Fibroblast of skin of abdomen (primary cell): ENCODE measurements around the gene KDM6B.

Source experiments
- DNase-seq: peaks from one replicate; pipeline ENCODE4 v3.0.0-alpha.2; 2013

The KDM6B gene

DNA sequence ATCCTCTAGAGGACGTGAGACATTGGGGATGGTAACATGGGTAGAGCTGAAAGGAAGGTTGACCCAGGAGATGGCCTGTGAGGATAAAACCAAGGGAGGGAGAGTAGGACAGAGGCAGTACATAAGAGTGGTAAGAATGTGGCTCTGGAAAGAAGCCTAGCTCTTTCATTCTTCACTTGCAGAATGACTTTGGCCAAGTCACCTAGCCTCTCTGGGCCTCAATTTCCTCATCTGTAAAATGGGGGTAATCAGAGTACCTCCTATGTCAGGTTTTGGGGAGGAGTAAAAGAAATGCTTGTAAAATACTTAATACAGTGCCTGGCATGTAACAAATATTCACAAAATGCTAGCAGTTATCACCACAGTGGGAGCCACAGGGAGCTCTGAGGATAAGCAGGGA is 6.9 kb downstream of the KDM6B start:
- no peak for DNase-seq

DNA sequence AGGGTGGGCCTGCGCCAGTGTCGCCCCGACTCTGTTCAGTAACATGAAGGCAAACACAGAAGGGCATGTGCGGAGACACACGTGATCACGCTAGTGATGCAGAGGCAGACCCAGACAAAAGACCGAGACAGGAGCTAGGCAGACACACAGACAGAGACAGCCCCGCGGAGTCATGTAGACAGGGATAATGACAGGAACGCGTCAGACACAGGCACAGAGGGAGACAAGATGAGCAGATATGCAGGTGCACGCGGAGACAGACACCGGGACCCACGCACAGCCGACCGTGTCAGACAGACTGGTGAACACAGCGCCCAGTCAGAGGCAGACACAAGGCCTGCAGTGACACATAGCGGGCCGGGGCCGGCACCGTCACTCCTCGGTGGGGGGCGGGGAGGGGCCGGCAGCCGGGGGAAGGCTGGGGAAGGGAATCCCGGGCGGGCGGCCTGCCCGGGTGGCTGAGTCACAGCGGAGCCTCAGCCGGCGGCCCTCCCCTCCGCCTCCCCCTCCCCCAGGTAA is 7.4 kb downstream of the KDM6B start:
- peak; percentile 94 for DNase-seq

DNA sequence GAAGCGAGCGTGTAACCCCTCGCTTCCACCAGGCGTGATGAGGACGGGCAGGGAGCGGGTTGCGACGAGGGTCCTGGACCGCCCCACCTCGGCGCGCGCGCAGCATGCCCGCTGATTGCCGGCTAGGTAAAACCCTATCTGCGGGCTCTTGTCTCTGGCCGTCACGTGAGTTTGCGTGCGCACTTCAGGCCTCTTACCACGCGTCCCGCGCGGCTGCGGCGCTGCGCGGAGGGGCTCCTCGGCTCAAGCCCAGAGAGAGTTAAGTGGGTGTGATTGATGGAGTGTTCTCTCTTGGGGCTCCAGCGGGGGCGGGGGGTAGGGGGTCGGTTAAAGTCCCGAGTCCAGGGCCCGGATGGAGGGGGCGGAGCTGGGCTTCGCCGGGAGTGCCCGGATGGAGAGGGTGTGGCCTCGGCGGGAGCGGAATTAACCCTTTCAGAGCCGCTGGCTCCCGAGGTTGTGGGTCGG is 7.9 kb downstream of the KDM6B start:
- peak; percentile 90 for DNase-seq

DNA sequence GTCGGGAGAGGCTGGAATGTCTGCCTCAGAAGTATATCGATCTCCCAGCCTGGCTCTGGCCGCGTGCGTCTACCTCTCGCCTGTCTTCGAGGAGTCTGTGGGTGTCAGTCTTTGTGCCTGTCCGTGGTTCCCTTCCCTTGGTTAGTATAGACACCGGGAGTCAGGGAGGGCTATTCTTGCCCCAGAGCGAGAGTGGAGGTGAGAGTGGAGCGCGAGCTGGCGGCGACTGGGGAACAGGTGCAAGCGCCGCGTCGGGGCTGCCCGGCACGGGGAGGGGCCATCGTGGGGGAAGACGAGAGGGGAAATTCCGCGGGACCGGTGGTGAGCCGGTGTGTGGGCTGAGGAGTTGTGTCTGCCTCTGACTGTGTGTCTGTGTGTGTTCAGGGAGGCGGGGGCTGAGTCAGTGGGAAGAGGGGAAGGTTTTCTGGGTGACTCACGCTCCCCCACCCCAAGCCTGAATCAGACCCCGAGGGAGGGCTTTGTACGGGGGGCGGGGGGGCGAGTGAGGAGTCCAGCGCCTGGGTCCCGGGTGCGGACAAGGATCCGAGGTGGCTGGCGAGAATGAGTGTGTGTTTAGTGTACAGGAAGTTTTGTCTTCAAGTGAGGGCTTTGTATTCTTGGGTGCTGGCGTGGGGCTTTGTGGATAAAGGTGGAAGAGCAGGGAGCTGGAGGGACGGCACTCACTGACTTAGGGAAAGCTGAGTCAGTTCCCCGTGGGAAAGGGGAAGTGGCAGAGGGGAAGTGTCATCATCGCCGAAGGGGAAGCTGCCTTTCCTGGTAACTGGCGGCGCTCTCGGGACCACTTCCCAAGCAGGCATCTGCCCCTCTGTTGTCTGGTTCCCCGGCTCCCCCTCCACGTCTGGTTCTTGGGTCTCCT is 8.6 kb downstream of the KDM6B start:
- DNase-seq = peak; percentile 95

DNA sequence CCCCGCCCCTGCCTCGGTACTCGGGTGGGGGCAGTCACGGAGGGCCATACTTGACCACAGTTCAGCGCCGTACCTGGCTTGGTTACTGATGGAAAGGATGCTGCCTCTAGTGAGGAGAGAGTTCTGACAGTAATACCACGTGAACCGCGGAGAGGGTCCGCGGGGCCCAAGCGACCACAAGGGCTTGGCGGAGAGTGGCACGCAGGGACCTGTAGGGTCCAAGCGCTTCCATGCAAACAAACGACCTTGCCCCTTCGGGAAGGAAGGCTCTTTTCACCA is 9.2 kb downstream of the KDM6B start:
- no peak for DNase-seq

DNA sequence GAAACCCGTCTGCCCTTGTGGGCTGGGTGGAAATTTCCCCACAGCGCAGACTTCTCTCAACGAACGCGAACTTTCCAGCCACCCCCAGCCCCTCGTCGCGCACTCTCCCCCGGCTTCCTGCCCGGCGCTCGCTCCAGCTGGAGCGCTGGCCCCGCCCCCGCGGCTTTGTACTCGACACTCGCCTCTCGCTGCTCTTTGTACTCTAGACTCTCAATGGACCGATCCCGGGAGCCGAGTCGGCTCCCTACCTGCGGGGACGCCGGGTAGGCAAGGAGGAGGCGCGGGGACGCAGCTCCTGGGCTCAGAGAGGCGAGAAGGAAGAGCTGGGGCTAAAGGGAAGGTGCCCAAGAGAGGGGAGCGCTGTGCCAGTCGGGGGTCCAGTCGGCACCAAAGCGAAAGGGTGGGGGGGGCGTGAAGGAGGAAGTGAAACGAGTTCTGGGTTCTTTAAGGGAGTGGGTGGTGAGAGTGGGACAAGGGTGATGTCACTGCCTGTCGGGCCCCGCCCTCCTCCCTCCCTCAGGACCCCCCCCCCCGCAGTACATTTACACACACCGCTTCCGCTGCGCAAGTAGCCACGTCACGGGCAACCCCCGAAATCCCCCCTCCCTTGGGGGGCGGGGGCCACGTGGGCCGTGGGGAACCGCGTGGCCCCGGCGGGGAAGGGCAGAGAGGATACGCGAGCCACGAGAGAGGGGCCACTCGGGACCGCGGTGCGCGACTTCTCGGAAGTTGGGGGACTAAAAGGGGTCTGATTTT is 9.7 kb downstream of the KDM6B start:
- DNase-seq = peak; percentile 80

DNA sequence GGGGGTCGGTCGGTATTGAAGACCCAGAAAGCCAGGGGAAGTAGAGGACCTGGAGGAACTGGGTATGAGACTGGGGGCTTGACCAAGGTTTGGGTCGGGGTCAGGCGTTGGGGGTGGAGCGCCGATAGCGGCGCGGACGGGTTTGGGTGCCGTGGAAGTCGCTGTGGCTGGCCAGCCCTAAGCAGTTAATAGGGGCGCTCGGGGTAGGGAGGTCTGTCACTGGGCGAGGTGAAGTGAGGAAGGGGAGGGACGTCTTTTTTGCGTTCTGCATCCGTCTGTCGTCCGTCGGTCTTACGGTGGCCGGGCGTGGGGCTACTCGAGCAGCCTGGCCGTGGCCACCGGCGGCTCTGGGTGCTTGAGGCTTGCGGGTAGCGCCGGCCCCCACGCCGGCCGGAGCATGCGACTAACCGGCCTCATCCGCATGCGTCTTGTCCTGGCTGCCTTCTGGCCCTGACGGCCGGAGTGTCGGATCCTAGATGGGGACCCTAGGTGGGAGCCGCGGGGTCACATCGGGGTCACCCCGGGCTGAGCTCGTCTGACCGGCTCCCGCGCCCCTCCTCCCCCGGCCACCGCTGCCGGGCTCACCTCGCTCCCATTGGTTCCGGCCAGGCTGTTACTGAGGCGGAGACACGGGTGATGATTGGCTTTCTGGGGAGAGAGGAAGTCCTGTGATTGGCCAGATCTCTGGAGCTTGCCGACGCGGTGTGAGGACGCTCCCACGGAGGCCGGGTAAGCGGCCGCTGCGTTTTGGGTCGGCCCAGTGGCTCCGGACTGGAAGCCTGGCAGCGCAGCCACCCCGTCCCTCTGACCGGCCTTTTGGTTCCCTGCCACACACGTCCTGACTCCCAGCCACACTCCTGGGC is 10.5 kb downstream of the KDM6B start:
- DNase-seq = peak; percentile 92

DNA sequence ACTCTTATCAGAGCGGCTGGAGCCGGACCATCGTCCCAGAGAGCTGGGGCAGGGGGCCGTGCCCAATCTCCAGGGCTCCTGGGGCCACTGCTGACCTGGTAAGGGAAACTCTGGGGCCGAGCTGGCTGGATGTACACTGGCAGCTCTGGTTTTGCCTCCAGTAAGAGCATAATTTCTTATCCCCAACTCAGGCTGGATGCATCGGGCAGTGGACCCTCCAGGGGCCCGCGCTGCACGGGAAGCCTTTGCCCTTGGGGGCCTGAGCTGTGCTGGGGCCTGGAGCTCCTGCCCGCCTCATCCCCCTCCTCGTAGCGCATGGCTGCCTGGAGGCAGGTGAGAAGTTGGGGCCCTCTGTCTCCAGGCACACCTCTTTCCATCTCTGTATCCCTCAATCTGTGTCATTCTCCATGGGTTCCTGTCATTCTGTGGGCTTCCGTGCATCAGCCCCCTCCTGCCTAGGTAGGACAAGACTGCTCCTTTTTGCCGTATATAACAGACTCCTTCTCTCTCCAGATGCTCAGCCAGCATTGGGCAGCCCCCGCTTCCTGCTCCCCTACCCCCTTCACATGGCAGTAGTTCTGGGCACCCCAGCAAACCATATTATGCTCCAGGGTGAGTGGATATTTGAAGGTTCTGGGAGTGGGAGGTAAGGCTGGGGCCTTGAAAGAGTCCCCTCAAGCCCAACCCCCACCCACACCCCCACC is 11.5 kb downstream of the KDM6B start:
- DNase-seq = no peak

DNA sequence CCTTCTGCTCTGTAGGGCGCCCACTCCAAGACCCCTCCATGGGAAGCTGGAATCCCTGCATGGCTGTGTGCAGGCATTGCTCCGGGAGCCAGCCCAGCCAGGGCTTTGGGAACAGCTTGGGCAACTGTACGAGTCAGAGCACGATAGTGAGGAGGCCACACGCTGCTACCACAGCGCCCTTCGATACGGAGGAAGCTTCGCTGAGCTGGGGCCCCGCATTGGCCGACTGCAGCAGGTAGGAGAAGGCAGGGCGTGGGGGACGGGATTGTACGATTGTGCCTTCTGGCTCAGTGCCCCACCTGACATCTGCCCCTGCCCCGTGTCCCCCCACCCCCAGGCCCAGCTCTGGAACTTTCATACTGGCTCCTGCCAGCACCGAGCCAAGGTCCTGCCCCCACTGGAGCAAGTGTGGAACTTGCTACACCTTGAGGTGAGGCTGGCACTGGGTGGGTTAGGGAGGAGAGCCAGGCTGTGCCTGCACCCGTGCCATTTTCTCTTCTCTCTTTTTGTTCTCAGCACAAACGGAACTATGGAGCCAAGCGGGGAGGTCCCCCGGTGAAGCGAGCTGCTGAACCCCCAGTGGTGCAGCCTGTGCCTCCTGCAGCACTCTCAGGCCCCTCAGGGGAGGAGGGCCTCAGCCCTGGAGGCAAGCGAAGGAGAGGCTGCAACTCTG is 12.2 kb downstream of the KDM6B start:
- DNase-seq = no peak

DNA sequence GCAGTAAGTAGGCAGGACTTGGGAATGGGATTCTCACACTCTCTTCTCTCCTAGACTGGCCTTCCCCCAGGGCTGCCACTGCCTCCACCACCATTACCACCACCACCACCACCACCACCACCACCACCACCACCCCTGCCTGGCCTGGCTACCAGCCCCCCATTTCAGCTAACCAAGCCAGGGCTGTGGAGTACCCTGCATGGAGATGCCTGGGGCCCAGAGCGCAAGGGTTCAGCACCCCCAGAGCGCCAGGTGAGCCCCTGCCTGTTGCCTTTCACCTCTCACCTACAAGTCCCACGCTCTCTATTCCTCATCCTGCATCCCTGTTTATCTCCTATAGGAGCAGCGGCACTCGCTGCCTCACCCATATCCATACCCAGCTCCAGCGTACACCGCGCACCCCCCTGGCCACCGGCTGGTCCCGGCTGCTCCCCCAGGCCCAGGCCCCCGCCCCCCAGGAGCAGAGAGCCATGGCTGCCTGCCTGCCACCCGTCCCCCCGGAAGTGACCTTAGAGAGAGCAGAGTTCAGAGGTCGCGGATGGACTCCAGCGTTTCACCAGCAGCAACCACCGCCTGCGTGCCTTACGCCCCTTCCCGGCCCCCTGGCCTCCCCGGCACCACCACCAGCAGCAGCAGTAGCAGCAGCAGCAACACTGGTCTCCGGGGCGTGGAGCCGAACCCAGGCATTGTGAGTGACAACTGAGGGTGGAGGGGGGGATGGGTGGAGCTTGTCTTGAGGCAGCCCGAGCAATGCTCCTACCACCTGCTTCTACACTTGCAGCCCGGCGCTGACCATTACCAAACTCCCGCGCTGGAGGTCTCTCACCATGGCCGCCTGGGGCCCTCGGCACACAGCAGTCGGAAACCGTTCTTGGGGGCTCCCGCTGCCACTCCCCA is 13.0 kb downstream of the KDM6B start:
- no peak for DNase-seq

DNA sequence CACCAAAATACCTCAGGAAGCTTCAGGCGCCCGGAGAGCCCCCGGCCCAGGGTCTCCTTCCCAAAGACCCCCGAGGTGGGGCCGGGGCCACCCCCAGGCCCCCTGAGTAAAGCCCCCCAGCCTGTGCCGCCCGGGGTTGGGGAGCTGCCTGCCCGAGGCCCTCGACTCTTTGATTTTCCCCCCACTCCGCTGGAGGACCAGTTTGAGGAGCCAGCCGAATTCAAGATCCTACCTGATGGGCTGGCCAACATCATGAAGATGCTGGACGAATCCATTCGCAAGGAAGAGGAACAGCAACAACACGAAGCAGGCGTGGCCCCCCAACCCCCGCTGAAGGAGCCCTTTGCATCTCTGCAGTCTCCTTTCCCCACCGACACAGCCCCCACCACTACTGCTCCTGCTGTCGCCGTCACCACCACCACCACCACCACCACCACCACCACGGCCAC is 14.1 kb downstream of the KDM6B start:
- no peak for DNase-seq

DNA sequence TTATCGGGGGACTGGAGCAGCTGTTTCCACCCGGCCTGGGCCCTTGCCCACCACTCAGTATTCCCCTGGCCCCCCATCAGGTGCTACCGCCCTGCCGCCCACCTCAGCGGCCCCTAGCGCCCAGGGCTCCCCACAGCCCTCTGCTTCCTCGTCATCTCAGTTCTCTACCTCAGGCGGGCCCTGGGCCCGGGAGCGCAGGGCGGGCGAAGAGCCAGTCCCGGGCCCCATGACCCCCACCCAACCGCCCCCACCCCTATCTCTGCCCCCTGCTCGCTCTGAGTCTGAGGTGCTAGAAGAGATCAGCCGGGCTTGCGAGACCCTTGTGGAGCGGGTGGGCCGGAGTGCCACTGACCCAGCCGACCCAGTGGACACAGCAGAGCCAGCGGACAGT is 14.7 kb downstream of the KDM6B start:
- no peak for DNase-seq

DNA sequence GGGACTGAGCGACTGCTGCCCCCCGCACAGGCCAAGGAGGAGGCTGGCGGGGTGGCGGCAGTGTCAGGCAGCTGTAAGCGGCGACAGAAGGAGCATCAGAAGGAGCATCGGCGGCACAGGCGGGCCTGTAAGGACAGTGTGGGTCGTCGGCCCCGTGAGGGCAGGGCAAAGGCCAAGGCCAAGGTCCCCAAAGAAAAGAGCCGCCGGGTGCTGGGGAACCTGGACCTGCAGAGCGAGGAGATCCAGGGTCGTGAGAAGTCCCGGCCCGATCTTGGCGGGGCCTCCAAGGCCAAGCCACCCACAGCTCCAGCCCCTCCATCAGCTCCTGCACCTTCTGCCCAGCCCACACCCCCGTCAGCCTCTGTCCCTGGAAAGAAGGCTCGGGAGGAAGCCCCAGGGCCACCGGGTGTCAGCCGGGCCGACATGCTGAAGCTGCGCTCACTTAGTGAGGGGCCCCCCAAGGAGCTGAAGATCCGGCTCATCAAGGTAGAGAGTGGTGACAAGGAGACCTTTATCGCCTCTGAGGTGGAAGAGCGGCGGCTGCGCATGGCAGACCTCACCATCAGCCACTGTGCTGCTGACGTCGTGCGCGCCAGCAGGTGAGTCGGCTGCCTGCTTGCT is 15.2 kb downstream of the KDM6B start:
- no peak for DNase-seq

DNA sequence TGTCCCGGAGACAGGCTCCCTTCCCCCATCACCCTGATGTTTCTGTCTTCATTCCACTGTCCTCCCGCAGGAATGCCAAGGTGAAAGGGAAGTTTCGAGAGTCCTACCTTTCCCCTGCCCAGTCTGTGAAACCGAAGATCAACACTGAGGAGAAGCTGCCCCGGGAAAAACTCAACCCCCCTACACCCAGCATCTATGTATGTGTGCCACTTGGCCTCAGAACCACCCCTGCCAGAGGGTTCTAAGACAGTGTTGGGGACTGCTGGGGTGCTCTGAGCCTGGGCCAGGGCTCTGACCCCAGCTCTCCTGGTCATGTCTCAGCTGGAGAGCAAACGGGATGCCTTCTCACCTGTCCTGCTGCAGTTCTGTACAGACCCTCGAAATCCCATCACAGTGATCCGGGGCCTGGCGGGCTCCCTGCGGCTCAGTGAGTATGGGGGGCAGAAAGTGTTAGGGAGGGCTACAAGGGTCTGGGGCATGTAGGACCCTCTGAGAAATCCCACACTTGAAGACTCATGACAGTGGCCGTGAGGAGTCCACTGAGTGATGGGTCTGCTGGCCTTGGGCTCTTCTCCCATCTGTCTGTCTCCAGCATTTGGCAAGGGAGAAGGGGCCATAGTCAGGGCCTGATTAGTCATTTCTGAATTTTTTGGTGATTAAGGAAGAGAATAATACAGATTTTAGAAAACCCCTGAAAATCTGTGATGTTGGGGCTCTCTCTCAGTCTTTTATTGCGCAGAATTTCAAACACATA is 15.9 kb downstream of the KDM6B start:
- no peak for DNase-seq

DNA sequence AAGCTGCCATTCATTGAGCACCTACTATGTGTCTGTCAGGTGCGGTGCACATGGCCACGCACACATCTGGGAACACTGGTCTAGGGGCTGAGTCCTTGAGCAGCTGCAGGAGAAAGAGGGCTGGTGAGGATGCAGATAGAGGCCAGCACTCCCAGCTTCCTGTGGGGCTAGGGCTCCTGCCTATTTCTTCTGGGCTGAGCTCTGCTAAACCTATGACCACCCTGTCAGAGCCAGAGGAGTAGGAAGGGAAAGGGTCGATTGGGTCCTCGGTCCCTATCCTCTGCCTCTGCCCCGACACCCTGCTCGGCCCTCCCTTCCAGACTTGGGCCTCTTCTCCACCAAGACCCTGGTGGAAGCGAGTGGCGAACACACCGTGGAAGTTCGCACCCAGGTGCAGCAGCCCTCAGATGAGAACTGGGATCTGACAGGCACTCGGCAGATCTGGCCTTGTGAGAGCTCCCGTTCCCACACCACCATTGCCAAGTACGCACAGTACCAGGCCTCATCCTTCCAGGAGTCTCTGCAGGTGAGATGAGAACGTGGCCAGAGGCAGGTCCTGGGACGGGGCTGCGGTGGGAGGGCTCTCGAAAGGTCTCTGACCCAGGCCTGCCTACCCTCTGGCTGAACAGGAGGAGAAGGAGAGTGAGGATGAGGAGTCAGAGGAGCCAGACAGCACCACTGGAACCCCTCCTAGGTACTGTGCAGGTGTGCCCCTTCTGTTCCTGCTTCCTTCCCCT is 16.9 kb downstream of the KDM6B start:
- no peak for DNase-seq

DNA sequence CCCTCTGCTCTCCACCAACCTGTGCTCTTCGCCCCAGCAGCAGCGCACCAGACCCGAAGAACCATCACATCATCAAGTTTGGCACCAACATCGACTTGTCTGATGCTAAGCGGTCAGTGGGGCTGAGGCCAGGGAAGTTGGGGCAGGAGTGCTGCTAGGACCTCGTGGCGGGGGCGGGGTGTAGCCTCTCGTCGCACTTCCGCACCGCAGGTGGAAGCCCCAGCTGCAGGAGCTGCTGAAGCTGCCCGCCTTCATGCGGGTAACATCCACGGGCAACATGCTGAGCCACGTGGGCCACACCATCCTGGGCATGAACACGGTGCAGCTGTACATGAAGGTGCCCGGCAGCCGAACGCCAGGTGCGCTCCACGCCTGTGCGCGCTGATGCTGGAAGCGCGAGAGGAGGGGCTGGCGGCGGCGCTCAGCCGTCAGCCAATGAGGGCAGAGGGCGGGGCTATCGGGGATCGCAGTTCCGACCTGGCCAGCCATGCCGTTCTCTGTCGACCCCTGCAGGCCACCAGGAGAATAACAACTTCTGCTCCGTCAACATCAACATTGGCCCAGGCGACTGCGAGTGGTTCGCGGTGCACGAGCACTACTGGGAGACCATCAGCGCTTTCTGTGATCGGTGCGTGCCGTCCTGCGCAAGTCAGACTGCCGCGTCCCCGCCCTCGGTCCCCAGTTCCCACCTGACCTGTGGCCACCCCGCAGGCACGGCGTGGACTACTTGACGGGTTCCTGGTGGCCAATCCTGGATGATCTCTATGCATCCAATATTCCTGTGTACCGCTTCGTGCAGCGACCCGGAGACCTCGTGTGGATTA is 17.6 kb downstream of the KDM6B start:
- peak; percentile 81 for DNase-seq

DNA sequence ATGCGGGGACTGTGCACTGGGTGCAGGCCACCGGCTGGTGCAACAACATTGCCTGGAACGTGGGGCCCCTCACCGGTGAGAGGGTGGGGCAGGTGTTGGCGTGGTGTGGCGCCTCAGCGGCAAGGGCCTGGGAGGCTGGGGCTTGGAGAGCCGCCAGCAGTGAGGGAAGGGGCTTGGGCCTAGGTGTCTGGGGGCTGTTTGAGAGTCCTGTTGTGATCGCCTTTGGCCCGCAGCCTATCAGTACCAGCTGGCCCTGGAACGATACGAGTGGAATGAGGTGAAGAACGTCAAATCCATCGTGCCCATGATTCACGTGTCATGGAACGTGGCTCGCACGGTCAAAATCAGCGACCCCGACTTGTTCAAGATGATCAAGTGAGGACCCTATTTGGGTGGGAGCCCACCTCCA is 18.2 kb downstream of the KDM6B start:
- DNase-seq = no peak
